Nephron progenitor cell (in vitro differentiated cells): ENCODE measurements around the gene GUK1.

ENCODE experiments used
- DNase-seq: peaks from one replicate; pipeline ENCODE4 v3.0.0; 2021
- H3K27ac Mint-ChIP-seq: 2 replicates; pipeline ENCODE4 v1.8.0; 2021; ENCODE audit warnings: mild to moderate bottlenecking, moderate library complexity, mixed read lengths
- H3K27me3 Mint-ChIP-seq: 2 replicates; pipeline ENCODE4 v1.8.0; 2021; ENCODE audit warnings: mild to moderate bottlenecking, low read depth, mixed read lengths; ENCODE audit not compliant: poor library complexity
- H3K36me3 Mint-ChIP-seq: 2 replicates; pipeline ENCODE4 v1.8.0; 2021; ENCODE audit warnings: low read depth, mixed read lengths
- H3K4me1 Mint-ChIP-seq: 2 replicates; pipeline ENCODE4 v1.8.0; 2021; ENCODE audit warnings: mixed read lengths
- H3K4me3 Mint-ChIP-seq: 2 replicates; pipeline ENCODE4 v1.8.0; 2021; ENCODE audit warnings: mild to moderate bottlenecking, moderate library complexity, mixed read lengths
- H3K9me3 Mint-ChIP-seq: 2 replicates; pipeline ENCODE4 v1.8.0; 2021; ENCODE audit warnings: mild to moderate bottlenecking, moderate library complexity, mixed read lengths
- TF ChIP-seq, protein P1 (sequence below): fragments of 200-600 bp; sonication (generic); IDR thresholded peaks from 2 replicates; pipeline ENCODE4 v1.5.0; 2021; ENCODE audit warnings: antibody characterized with exemption

Gene GUK1

DNA sequence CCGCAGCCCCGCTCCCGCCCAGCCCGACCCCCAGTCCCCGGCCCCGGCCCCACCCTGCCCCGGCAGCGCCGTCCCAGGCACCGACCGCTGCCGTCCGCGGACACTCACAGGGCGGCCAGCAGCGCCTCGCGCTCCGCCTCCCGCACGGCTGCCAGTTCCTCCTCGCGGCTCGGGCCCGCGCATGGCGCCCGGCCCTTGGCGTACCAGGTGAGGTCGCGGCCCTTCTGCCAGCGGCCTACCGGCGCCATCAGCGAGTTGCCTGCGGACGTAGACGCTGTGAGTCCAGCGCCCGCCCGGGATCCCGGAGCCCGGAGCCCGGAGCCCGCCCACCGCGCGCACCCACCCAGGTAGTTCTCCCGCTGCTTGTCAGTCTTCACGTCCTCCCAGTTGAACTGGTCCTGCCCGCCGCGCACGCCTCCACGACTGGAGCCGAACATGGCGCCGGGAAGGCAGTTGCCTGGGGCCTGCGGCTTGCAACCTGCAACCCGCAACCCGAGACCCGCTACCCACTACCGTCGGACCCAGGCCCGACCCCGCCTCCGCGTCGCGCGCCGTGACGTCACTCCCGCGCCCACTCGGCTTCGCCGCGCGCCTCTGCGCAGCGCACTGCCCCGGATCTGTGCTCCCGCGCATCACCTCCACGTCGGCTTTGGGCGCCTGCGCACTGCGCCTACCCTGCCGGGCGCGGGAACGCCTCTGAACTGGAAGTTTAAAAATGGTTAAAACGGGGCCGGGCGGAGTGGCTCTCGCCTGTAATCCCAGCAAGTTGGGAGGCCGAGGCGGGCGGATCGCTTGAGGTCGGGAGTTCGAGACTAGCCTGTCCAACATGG lies 37.1 kb upstream of the GUK1 start, which contains the start of gene C1orf35:
TSS of gene C1orf35 (minus strand) at position 535 of the 830 bp plus-strand sequence. CDS start at position 437, 98 bp downstream.
- Mint-ChIP-seq H3K4me1 (peaks cover 28% of the 10 kb centered on the region), H3K4me3 (peak within 1 kb of the TSS; percentile 92), H3K9me3 (no peaks in the 10 kb centered on the region), H3K27me3 (peaks cover 2% of the 10 kb centered on the region), H3K36me3 (peaks cover 19% of the 10 kb centered on the region), H3K27ac (peak within 1 kb of the TSS; percentile 95)
- peak; percentile 97 for DNase-seq
- TF ChIP-seq, protein P1, sequence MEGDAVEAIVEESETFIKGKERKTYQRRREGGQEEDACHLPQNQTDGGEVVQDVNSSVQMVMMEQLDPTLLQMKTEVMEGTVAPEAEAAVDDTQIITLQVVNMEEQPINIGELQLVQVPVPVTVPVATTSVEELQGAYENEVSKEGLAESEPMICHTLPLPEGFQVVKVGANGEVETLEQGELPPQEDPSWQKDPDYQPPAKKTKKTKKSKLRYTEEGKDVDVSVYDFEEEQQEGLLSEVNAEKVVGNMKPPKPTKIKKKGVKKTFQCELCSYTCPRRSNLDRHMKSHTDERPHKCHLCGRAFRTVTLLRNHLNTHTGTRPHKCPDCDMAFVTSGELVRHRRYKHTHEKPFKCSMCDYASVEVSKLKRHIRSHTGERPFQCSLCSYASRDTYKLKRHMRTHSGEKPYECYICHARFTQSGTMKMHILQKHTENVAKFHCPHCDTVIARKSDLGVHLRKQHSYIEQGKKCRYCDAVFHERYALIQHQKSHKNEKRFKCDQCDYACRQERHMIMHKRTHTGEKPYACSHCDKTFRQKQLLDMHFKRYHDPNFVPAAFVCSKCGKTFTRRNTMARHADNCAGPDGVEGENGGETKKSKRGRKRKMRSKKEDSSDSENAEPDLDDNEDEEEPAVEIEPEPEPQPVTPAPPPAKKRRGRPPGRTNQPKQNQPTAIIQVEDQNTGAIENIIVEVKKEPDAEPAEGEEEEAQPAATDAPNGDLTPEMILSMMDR: no peak

DNA sequence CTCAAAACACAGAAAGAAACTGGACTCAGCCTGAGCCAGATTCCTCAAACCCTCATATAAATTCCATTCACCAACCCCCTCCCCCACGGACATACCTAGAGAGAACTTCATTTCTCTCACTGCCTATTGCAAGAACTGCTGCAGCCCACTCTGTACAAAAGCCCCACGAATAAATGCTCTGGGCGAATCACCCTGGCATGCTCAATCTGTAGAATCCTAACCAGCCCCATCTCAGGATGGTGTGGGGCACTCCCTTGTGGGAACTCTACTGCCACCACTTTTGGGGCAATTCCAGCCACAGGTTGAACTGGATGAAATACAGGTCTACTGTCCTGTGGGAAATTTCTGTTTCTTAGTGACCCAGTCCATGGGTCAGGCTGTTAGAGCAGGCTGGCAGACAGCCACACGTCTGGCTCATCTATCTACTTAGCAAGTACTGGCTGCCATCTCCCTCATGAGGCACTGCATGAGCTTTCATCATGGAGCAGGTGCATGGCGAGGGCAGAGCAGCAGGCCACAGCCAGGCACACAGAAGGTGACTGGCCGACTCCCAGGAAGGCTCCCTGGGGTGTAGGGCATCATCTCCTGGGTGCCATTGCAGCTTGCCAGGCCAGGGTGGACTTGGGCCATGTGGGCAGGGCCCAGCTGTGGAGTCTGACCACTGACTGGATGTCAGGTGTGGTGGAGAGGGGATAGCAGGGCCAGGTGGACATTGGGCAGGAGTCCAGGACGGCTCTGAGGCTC lies 35.4 kb upstream of the GUK1 start:
- Mint-ChIP-seq H3K9me3 (no peaks in the 10 kb centered on the region), H3K36me3 (peaks cover 7% of the 10 kb centered on the region), H3K4me1 (peaks cover 42% of the 10 kb centered on the region), H3K27ac (peak overlapping the region; percentile 90), H3K4me3 (peak overlapping the region; percentile 92), H3K27me3 (peaks cover 2% of the 10 kb centered on the region)
- TF ChIP-seq, protein P1: no peak
- DNase-seq: no peak

DNA sequence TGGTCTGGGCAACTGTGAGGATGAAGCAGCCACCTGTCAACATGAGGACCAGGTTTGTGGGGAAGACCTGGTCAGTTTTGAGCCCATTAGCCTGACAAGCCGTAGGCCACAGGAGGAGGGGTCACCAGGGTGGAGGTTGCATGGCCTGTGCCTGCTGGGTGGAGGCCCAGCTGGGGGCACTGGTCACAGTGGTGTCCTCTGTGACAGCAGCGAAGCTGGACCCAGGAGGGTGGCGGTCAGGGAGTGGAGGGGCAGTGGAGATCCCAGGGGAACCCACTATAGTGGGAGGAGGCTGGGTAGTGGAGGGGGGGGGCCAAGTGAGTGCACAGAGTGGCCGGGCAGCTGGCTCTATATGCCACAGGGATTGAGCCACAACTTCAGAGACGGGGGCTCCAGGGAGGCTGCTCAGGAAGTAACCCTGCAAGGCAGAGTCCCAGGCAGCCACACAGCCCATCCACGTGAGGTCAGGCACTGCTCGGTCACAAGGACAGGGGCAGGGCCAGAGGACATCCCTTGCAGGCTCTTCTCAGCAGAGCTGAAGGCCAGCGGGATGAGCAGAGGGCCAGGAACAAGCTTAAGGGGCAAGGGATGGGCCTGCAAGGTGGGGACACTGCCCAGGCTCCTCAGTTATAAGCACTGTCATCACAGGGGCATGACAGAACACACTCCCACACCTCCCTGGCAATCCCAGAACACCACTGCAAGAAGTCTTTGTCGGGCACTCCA lies 34.6 kb upstream of the GUK1 start:
- peaks cover 7% of the 10 kb centered on the region for H3K36me3 Mint-ChIP-seq
- no peak for DNase-seq
- peaks cover 2% of the 10 kb centered on the region for H3K27me3 Mint-ChIP-seq
- no peaks in the 10 kb centered on the region for H3K9me3 Mint-ChIP-seq
- TF ChIP-seq, protein P1: no peak
- peaks cover 48% of the 10 kb centered on the region for H3K4me1 Mint-ChIP-seq
- H3K27ac Mint-ChIP-seq: peak overlapping the region; percentile 90
- no peak overlapping the region for H3K4me3 Mint-ChIP-seq

DNA sequence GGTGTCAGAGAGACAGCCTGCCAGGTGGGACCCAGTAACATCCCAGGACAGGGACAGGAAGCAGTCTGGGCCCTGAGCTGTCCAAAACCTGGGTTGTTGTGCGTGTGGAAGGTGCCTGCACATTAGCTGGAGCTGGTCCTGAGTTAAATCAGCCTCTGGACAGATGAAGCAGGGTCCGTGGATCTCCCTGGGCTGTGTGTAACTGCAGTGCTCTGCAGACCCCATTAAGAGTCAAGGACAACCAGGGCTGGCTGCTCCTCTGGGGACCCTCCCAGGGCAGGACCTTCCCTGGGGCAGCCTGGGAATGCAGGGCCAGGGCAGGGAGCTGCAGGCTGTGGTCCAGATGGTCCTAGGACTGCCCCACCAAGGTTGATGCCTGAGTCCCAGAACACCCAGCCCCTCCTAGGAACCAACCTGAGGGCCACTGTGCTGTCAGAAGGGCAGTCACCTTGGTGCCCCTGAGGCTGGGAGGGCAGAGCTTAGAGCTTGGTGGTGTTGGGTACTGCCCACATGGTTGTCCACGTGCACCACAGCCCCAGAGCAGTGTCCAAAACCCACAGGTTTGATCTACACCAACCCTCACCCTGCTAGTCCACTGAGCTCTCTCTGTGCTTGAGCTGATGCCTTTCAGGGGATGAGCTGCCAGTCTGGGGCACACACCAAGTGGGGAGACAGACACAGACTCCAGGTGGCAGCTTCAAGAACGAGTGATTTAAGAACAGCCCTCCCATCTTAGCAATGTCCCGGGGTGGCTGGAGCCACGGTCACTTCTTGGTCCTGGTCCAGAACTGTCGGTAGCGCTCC lies 33.9 kb upstream of the GUK1 start:
- Mint-ChIP-seq H3K36me3 (peaks cover 5% of the 10 kb centered on the region), H3K4me1 (peaks cover 44% of the 10 kb centered on the region), H3K27ac (no peak overlapping the region), H3K4me3 (peak overlapping the region; percentile 14), H3K27me3 (peaks cover 7% of the 10 kb centered on the region), H3K9me3 (no peaks in the 10 kb centered on the region)
- TF ChIP-seq, protein P1: no peak
- no peak for DNase-seq

DNA sequence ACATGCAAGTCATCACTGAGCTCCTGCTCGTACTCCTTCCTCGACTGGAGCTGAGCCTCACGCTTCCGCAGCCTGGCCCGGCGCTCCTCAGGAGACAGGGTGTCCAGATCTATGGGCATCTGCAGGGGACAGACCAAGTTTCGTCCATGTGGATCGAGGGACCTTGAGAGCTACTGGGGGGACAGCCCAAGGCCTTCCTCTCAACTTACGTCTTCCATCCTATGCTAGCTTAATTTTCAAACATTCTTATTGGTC lies 33.4 kb upstream of the GUK1 start:
- DNase-seq: no peak
- H3K4me3 Mint-ChIP-seq: peak overlapping the region; percentile 14
- no peaks in the 10 kb centered on the region for H3K9me3 Mint-ChIP-seq
- TF ChIP-seq, protein P1: no peak
- peaks cover 7% of the 10 kb centered on the region for H3K27me3 Mint-ChIP-seq
- H3K36me3 Mint-ChIP-seq: no peaks in the 10 kb centered on the region
- peaks cover 39% of the 10 kb centered on the region for H3K4me1 Mint-ChIP-seq
- H3K27ac Mint-ChIP-seq: no peak overlapping the region
